Parathyroid adenoma (tissue), 2 donors: ENCODE results near the gene ZFP1.

Experiments
- H2AFZ ChIP-seq: fragments of 300-600 bp; sonication (generic); one replicate; pipeline ENCODE4 v1.7.0; 2017; ENCODE audit warnings: antibody characterized with exemption, mild to moderate bottlenecking
- H3K27ac ChIP-seq: fragments of 300-600 bp; sonication (generic); one replicate; pipeline ENCODE4 v1.7.0; 2017
- H3K27me3 ChIP-seq: fragments of 300-600 bp; sonication (generic); one replicate; pipeline ENCODE4 v1.7.0; 2017; ENCODE audit warnings: low read length; ENCODE audit not compliant: control insufficient read depth, insufficient read depth
- H3K36me3 ChIP-seq: fragments of 300-600 bp; sonication (generic); one replicate; pipeline ENCODE4 v1.7.0; 2017; ENCODE audit warnings: low read length; ENCODE audit not compliant: control insufficient read depth, insufficient read depth
- H3K4me1 ChIP-seq: fragments of 300-600 bp; sonication (generic); one replicate; pipeline ENCODE4 v1.7.0; 2017; ENCODE audit warnings: control low read depth
- H3K4me2 ChIP-seq: fragments of 300-600 bp; sonication (generic); one replicate; pipeline ENCODE4 v1.7.0; 2017; ENCODE audit warnings: low read length
- H3K4me3 ChIP-seq: fragments of 300-600 bp; sonication (generic); one replicate; pipeline ENCODE4 v1.7.0; 2017; ENCODE audit warnings: low read depth, low read length
- H3K79me2 ChIP-seq: fragments of 300-600 bp; sonication (generic); one replicate; pipeline ENCODE4 v1.7.0; 2017; ENCODE audit warnings: control low read depth
- H3K9ac ChIP-seq: fragments of 300-600 bp; sonication (generic); one replicate; pipeline ENCODE4 v1.7.0; 2017; ENCODE audit warnings: mild to moderate bottlenecking
- H3K9me3 ChIP-seq: fragments of 300-600 bp; sonication (generic); one replicate; pipeline ENCODE4 v1.7.0; 2017; ENCODE audit warnings: low read length; ENCODE audit not compliant: control insufficient read depth
- CTCF ChIP-seq: fragments of 300-600 bp; sonication (generic); IDR thresholded peaks from one replicate; pipeline ENCODE4 v1.7.0; 2017; ENCODE audit warnings: antibody characterized with exemption, mild to moderate bottlenecking
- donor health status: primary hyperparathyroidism.

The ZFP1 gene

GRCh38 chr16:75176926-75177325 lies 28.6 kb downstream of the ZFP1 start:
- no peak overlapping the region for H3K4me3 ChIP-seq
- H3K4me1 ChIP-seq, result no peaks in the 10 kb centered on the region
- H3K9me3 ChIP-seq, result peaks cover 2% of the 10 kb centered on the region
- no peaks in the 10 kb centered on the region for H3K79me2 ChIP-seq
- no peak overlapping the region for H2AFZ ChIP-seq
- H3K27me3 ChIP-seq, result no peaks in the 10 kb centered on the region
- no peak overlapping the region for H3K27ac ChIP-seq
- H3K9ac ChIP-seq, result no peak overlapping the region
- no peak overlapping the region for H3K4me2 ChIP-seq
- no peaks in the 10 kb centered on the region for H3K36me3 ChIP-seq
- TF ChIP-seq CTCF, result no peak

- H3K27ac ChIP-seq, result no peak overlapping the region
- no peak for TF ChIP-seq CTCF
- H3K4me3 ChIP-seq, result no peak overlapping the region
- H3K36me3 ChIP-seq, result no peaks in the 10 kb centered on the region
- no peaks in the 10 kb centered on the region for H3K9me3 ChIP-seq
- H3K4me2 ChIP-seq, result no peak overlapping the region
- H2AFZ ChIP-seq, result no peak overlapping the region
- H3K4me1 ChIP-seq, result no peaks in the 10 kb centered on the region
- H3K9ac ChIP-seq, result no peak overlapping the region
- H3K27me3 ChIP-seq, result no peaks in the 10 kb centered on the region
- H3K79me2 ChIP-seq, result no peaks in the 10 kb centered on the region
Measured at GRCh38 chr16:75179208-75179607, 30.9 kb downstream of the ZFP1 start.

GRCh38 chr16:75181630-75182029 lies 33.3 kb downstream of the ZFP1 start:
- H3K9ac ChIP-seq, result no peak overlapping the region

GRCh38 chr16:75188832-75189477 lies 40.6 kb downstream of the ZFP1 start:
- no peak overlapping the region for H3K27ac ChIP-seq
- H3K9me3 ChIP-seq, result no peaks in the 10 kb centered on the region
- no peaks in the 10 kb centered on the region for H3K36me3 ChIP-seq
- TF ChIP-seq CTCF, result no peak
- H3K9ac ChIP-seq, result no peak overlapping the region
- no peaks in the 10 kb centered on the region for H3K27me3 ChIP-seq
- H3K79me2 ChIP-seq, result no peaks in the 10 kb centered on the region
- H3K4me1 ChIP-seq, result no peaks in the 10 kb centered on the region
- H3K4me3 ChIP-seq, result no peak overlapping the region
- no peak overlapping the region for H2AFZ ChIP-seq
- no peak overlapping the region for H3K4me2 ChIP-seq

More at GRCh38 chr16:75181630-75182029, 33.3 kb downstream of the ZFP1 start:
- no peaks in the 10 kb centered on the region for H3K9me3 ChIP-seq
- H3K27me3 ChIP-seq, result no peaks in the 10 kb centered on the region
- H3K4me3 ChIP-seq, result no peak overlapping the region
- no peak overlapping the region for H3K27ac ChIP-seq
- H2AFZ ChIP-seq, result no peak overlapping the region
- no peak overlapping the region for H3K4me2 ChIP-seq
- no peak for TF ChIP-seq CTCF
- H3K4me1 ChIP-seq, result no peaks in the 10 kb centered on the region
- no peaks in the 10 kb centered on the region for H3K79me2 ChIP-seq
- no peaks in the 10 kb centered on the region for H3K36me3 ChIP-seq

- Histone ChIP-seq H3K36me3 (no peaks in the 10 kb centered on the region), H3K79me2 (no peaks in the 10 kb centered on the region), H3K4me2 (no peak overlapping the region), H3K27ac (no peak overlapping the region), H3K4me1 (no peaks in the 10 kb centered on the region), H3K4me3 (no peak overlapping the region), H3K27me3 (no peaks in the 10 kb centered on the region), H2AFZ (no peak overlapping the region), H3K9ac (no peak overlapping the region), H3K9me3 (no peaks in the 10 kb centered on the region)
- TF ChIP-seq CTCF, result no peak
Measured at GRCh38 chr16:75189638-75190245, 41.4 kb downstream of the ZFP1 start.
